Breast epithelium (tissue), 4 donors: ENCODE measurements around the gene FXYD4. TPM values are rescaled to one million over a fixed set of nuclear protein-coding genes. Genes with fewer than 3 reads are reported as not detected.
"Not testable (repeated sequence)": the region's sequence is repeated elsewhere in the genome, so short reads cannot be mapped to it uniquely, and the experiment has no call there.

Experiments used
- DNase-seq, 2 donors: peaks; one replicate each; pipeline ENCODE4 v3.0.0-alpha.2; 2019; ENCODE audit warnings: low spot score in 2 of 2
- H3K27ac ChIP-seq, 2 donors: fragments of 200-600 bp; sonication (generic) in 1 of 2; one replicate each; pipeline ENCODE4 v1.5.1; 2016 to 2019; ENCODE audit warnings: mild to moderate bottlenecking in 1 of 2
- H3K27me3 ChIP-seq, 2 donors: fragments of 200-600 bp; sonication (generic) in 1 of 2; one replicate each; pipeline versions ENCODE4 v1.5.1 to v1.6.0; 2017 to 2019; ENCODE audit warnings: control low read depth in 1 of 2, mild to moderate bottlenecking in 1 of 2
- H3K36me3 ChIP-seq: fragments of 200-600 bp; one replicate; pipeline ENCODE4 v1.5.1; 2019
- H3K4me1 ChIP-seq, 2 donors: fragments of 200-600 bp; sonication (generic); one replicate each; pipeline ENCODE4 v1.5.1; 2016 to 2019; ENCODE audit warnings: control low read depth in 1 of 2
- H3K4me3 ChIP-seq, 3 donors: fragments of 200-600 bp; sonication (generic); 1 replicate in 2 of 3; 2 replicates in 1 of 3; pipeline ENCODE4 v1.5.1; 2016 to 2019; ENCODE audit warnings: mild to moderate bottlenecking in 3 of 3, moderate library complexity in 2 of 3
- H3K9me3 ChIP-seq, 2 donors: fragments of 200-600 bp; sonication (generic) in 1 of 2; one replicate each; pipeline ENCODE4 v1.5.1; 2016 to 2019; ENCODE audit warnings: control low read depth in 1 of 2
- POLR2A ChIP-seq: fragments of 450-650 bp; IDR thresholded peaks from one replicate; pipeline ENCODE4 v1.6.1; 2016; ENCODE audit warnings: antibody characterized with exemption, mild to moderate bottlenecking, moderate library complexity
- POLR2AphosphoS5 ChIP-seq, 3 donors: sonication (generic); formaldehyde crosslinking; IDR thresholded peaks; one replicate each; pipeline ENCODE4 v1.6.1; 2017; ENCODE audit warnings: antibody characterized with exemption in 3 of 3
- intact Hi-C: fragments of 100-400 bp; cut with DNase I; formaldehyde crosslinking; loops from one replicate; pipeline ENCODE4 v1.15.1; 2023; ENCODE audit warnings: low total_unique reads
- total RNA-seq, 3 donors: library from RNA; depleted of rRNA; stranded (reverse); fragments of >200 nt; gene quantifications; one replicate each; pipeline ENCODE4 v1.1.0, GENCODE V29; 2016
- TF ChIP-seq, protein P1 (sequence below), 3 donors: fragments of 450-650 bp; IDR thresholded peaks; one replicate each; pipeline ENCODE4 v1.5.1; 2016 to 2017; ENCODE audit warnings: antibody characterized with exemption in 3 of 3, mild to moderate bottlenecking in 3 of 3, moderate library complexity in 3 of 3

Gene FXYD4
- total RNA-seq, 3 donors from 2014 or later: not detected

DNA sequence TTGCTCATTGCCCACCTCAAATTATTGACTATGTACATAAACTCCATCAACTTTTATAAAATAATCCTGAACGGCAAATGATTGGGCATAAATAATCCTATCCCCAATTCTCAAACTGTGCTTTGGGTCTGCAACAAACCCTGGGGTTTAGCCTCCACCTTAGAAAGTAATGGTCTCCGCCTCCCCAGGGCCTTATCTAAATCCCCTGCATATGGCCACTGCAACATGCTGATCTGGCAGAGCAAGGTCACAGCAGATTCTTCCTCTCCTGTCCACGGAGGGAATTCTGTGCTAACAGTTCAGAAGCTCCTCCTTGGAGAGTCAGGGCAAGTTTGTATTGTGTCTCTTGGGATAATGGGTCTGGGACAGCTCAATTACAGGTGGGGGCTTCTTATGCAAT is 18.4 kb downstream of the FXYD4 start:
- no peak for DNase-seq
- H3K27me3 ChIP-seq: no peaks in the 10 kb centered on the region
- no peak overlapping the region for H3K4me3 ChIP-seq
- TF ChIP-seq, protein P1, sequence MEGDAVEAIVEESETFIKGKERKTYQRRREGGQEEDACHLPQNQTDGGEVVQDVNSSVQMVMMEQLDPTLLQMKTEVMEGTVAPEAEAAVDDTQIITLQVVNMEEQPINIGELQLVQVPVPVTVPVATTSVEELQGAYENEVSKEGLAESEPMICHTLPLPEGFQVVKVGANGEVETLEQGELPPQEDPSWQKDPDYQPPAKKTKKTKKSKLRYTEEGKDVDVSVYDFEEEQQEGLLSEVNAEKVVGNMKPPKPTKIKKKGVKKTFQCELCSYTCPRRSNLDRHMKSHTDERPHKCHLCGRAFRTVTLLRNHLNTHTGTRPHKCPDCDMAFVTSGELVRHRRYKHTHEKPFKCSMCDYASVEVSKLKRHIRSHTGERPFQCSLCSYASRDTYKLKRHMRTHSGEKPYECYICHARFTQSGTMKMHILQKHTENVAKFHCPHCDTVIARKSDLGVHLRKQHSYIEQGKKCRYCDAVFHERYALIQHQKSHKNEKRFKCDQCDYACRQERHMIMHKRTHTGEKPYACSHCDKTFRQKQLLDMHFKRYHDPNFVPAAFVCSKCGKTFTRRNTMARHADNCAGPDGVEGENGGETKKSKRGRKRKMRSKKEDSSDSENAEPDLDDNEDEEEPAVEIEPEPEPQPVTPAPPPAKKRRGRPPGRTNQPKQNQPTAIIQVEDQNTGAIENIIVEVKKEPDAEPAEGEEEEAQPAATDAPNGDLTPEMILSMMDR (IDR thresholded peaks at IDR 0.05): no peak
- no peak for TF ChIP-seq POLR2AphosphoS5 (IDR thresholded peaks at IDR 0.05)
- TF ChIP-seq POLR2A: no peak
- no peak overlapping the region for H3K27ac ChIP-seq
- intact Hi-C loops: no loop called here
- H3K4me1 ChIP-seq: no peaks in the 10 kb centered on the region
- no peaks in the 10 kb centered on the region for H3K9me3 ChIP-seq
- no peaks in the 10 kb centered on the region for H3K36me3 ChIP-seq

DNA sequence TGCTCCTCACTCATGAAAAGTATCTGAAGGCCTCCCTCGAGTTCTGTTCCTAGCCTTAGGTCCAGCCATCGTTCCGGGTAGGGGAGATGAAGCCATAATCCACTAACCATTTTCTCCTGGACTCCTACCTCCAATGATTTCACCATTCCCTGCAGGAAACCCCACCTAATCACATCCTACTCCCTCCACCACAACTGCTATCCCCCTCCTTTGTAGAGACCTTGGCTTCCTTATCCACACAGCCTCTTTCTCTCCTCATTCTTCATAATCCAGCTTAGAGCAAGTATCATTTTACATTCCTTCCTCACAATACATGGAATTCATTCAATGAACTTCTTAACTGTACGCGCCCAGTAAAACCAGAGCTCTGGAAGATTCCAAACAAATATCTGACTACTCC is 18.9 kb downstream of the FXYD4 start:
- DNase-seq: no peak
- no peaks in the 10 kb centered on the region for H3K27me3 ChIP-seq
- TF ChIP-seq POLR2AphosphoS5 (IDR thresholded peaks at IDR 0.05) (no peak), POLR2A (no peak)
- TF ChIP-seq, protein P1 (IDR thresholded peaks at IDR 0.05): no peak
- H3K27ac ChIP-seq: peak overlapping the region in 1 of 2 donors; percentile 7
- no peaks in the 10 kb centered on the region for H3K36me3 ChIP-seq
- no peak overlapping the region for H3K4me3 ChIP-seq
- no peaks in the 10 kb centered on the region for H3K9me3 ChIP-seq
- intact Hi-C loops: no loop called here
- H3K4me1 ChIP-seq: no peaks in the 10 kb centered on the region

DNA sequence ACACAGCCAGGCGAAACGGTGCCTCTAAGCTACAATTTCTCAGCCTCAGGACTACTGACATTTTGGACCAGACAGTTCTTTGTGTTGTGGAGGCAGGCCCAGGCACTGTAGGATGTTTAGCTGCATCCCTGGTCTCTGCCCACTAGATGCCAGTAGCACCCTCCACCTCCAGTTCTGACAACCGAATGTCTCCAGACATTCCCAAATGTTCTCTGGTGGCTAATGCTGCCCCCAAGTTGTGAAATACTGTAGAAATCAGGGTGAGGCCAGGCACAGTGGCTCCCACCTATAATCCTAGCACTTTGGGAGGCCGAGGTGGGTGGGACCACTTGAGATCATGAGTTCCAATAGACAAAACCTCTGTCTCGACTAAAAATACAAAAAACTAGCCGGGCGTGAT is 19.3 kb downstream of the FXYD4 start:
- Histone ChIP-seq H3K36me3 (no peaks in the 10 kb centered on the region), H3K27me3 (no peaks in the 10 kb centered on the region), H3K9me3 (no peaks in the 10 kb centered on the region), H3K4me1 (no peaks in the 10 kb centered on the region), H3K27ac (no peak overlapping the region), H3K4me3 (no peak overlapping the region)
- no peak for TF ChIP-seq POLR2AphosphoS5 (IDR thresholded peaks at IDR 0.05)
- TF ChIP-seq, protein P1 (IDR thresholded peaks at IDR 0.05): peak in 1 of 3 donors; percentile 21
- DNase-seq: no peak
- intact Hi-C loops: no loop called here

DNA sequence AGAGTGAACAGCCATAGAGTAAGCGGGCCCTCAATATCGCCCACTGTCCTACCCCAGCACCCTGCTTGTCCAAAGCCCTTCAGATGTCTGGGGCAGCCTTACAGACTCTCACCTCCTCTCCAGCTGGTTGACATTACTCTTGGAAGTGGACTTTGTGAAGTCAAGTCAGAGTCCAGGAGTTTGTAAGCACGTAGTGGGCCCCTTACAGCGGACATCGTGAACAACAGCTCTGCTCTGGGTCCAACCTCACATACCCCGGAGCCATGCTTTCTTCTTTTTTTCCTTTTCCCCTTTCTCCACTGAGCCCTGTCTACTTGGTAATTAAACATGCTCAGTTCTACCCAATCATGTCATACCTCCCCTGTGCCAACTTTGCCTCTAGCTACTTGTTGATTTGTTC is 20.1 kb downstream of the FXYD4 start:
- Histone ChIP-seq H3K27ac (no peak overlapping the region), H3K27me3 (no peaks in the 10 kb centered on the region), H3K4me3 (no peak overlapping the region), H3K4me1 (no peaks in the 10 kb centered on the region), H3K36me3 (no peaks in the 10 kb centered on the region), H3K9me3 (no peaks in the 10 kb centered on the region)
- no peak for TF ChIP-seq POLR2A
- TF ChIP-seq, protein P1 (IDR thresholded peaks at IDR 0.05): no peak
- TF ChIP-seq POLR2AphosphoS5 (IDR thresholded peaks at IDR 0.05): no peak
- intact Hi-C loops: no loop called here
- DNase-seq: no peak

DNA sequence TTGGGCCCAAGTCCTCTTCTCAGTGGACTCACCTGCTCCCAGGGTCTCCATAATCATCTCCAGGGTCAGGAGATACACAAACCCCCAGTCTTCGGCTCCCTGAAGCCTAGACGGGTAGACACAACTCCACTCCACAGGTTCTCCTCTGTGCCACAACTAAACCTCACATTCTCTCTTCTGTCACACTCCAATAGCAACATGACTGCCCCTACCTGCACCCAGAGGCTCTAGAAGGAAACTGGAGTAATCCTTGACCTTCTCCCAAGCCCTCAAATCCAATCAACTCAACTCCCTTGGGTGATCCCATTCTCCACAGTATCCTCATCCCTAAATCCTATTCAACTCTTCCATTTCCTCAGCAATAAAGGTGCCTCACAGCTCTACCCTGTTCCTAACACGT is 21.3 kb downstream of the FXYD4 start:
- no peak for DNase-seq
- Histone ChIP-seq H3K27ac (no peak overlapping the region), H3K4me3 (no peak overlapping the region), H3K9me3 (no peaks in the 10 kb centered on the region), H3K4me1 (peaks cover 0 to 2% of the 10 kb centered on the region in 2 donors), H3K27me3 (no peaks in the 10 kb centered on the region), H3K36me3 (no peaks in the 10 kb centered on the region)
- TF ChIP-seq POLR2A (no peak), POLR2AphosphoS5 (IDR thresholded peaks at IDR 0.05) (no peak)
- TF ChIP-seq, protein P1 (IDR thresholded peaks at IDR 0.05): no peak
- intact Hi-C loops: no loop called here

DNA sequence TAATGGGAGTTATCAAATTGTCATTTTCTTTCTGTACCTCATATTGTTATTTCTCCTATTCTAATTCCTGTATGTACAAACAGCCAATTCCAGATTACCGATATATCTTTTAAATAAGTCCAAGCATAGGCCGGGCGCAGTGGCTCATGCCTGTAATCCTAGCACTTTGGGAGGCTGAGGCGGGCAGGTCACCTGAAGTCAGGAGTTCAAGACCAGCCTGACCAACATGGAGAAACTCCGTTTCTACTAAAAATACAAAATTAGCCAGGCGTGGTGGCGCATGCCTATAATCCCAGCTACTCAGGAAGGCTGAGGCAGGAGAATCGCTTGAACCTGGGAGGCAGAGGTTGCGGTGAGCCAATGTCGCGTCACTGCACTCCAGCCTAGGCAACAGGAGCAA is 21.8 kb downstream of the FXYD4 start:
- H3K27ac ChIP-seq, H3K4me1 ChIP-seq, H3K9me3 ChIP-seq, DNase-seq, H3K4me3 ChIP-seq, intact Hi-C loops, H3K36me3 ChIP-seq, H3K27me3 ChIP-seq: not testable (repeated sequence)
